Activated CD8-positive, alpha-beta T cell treated with anti-CD3 and anti-CD28 coated beads for 36 hours (primary cell): Measurements from ENCODE around the gene SLC4A3. TPM values are rescaled to one million over a fixed set of nuclear protein-coding genes. Genes with fewer than 3 reads are reported as not detected.

Source experiments
- ATAC-seq: fragments of 200-7000 bp; cut with Tn5 transposase; one replicate; pipeline ENCODE4 v1.10.0; 2021; ENCODE audit warnings: mild to moderate bottlenecking, moderate library complexity
- CTCF ChIA-PET: fragments of 350-600 bp; sonication (Branson Sonifier 250); formaldehyde crosslinking; loops from one replicate; lab custom pipeline; 2021; ENCODE audit warnings: antibody characterized with exemption; lab: Charles Lee
- POLR2A ChIA-PET: fragments of 350-600 bp; sonication (Branson Sonifier 250); formaldehyde crosslinking; loops from one replicate; lab custom pipeline; 2021; ENCODE audit warnings: antibody characterized with exemption; lab: Charles Lee
- DNase-seq: peaks from one replicate; pipeline ENCODE4 v3.0.0-alpha.2; 2020
- H3K27ac Mint-ChIP-seq: one replicate; pipeline ENCODE4 v1.8.0; 2021; ENCODE audit warnings: mild to moderate bottlenecking, mixed read lengths
- H3K27me3 Mint-ChIP-seq: one replicate; pipeline ENCODE4 v1.8.0; 2021; ENCODE audit warnings: mixed read lengths
- H3K36me3 Mint-ChIP-seq: one replicate; pipeline ENCODE4 v1.8.0; 2021; ENCODE audit warnings: low read depth, mixed read lengths
- H3K4me1 Mint-ChIP-seq: one replicate; pipeline ENCODE4 v1.8.0; 2021; ENCODE audit warnings: low read depth, mixed read lengths
- H3K4me3 Mint-ChIP-seq: one replicate; pipeline ENCODE4 v1.8.0; 2021; ENCODE audit warnings: mild to moderate bottlenecking, moderate library complexity, mixed read lengths
- H3K9me3 Mint-ChIP-seq: one replicate; pipeline ENCODE4 v1.8.0; 2021; ENCODE audit warnings: mixed read lengths
- intact Hi-C: fragments of 100-400 bp; cut with micrococcal nuclease; formaldehyde crosslinking; loops from one replicate; pipeline ENCODE4 v1.10.0; 2022
- total RNA-seq, 2 experiments: library from RNA; stranded (reverse); gene quantifications; one replicate each; pipeline ENCODE4 v1.2.3, GENCODE V29; 2021
- TF ChIP-seq, protein P1 (sequence below): fragments of 200-600 bp; IDR thresholded peaks from one replicate; pipeline ENCODE4 v1.8.0; 2022; ENCODE audit warnings: antibody characterized with exemption, mild to moderate bottlenecking

The SLC4A3 gene
- total RNA-seq, 2 experiments from 2014 or later, result not detected

GRCh38 chr2:219664944-219665343 lies 37.5 kb downstream of the SLC4A3 start:
- H3K4me3 Mint-ChIP-seq, result no peak overlapping the region
- CTCF ChIA-PET, result interaction anchor here (1.5 kb wide), 1 partner anchor 25 kb away, joined by 5 read pairs; no protein-coding TSS in a partner anchor
- no peak for DNase-seq
- intact Hi-C loops, result no loop called here
- H3K27me3 Mint-ChIP-seq, result peaks cover 13% of the 10 kb centered on the region
- H3K27ac Mint-ChIP-seq, result no peak overlapping the region
- H3K36me3 Mint-ChIP-seq, result no peaks in the 10 kb centered on the region
- ATAC-seq, result no peak
- H3K4me1 Mint-ChIP-seq, result no peaks in the 10 kb centered on the region
- TF ChIP-seq, protein P1, sequence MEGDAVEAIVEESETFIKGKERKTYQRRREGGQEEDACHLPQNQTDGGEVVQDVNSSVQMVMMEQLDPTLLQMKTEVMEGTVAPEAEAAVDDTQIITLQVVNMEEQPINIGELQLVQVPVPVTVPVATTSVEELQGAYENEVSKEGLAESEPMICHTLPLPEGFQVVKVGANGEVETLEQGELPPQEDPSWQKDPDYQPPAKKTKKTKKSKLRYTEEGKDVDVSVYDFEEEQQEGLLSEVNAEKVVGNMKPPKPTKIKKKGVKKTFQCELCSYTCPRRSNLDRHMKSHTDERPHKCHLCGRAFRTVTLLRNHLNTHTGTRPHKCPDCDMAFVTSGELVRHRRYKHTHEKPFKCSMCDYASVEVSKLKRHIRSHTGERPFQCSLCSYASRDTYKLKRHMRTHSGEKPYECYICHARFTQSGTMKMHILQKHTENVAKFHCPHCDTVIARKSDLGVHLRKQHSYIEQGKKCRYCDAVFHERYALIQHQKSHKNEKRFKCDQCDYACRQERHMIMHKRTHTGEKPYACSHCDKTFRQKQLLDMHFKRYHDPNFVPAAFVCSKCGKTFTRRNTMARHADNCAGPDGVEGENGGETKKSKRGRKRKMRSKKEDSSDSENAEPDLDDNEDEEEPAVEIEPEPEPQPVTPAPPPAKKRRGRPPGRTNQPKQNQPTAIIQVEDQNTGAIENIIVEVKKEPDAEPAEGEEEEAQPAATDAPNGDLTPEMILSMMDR, result no peak
- POLR2A ChIA-PET, result no interaction called here
- H3K9me3 Mint-ChIP-seq, result peaks cover 2% of the 10 kb centered on the region

DNA sequence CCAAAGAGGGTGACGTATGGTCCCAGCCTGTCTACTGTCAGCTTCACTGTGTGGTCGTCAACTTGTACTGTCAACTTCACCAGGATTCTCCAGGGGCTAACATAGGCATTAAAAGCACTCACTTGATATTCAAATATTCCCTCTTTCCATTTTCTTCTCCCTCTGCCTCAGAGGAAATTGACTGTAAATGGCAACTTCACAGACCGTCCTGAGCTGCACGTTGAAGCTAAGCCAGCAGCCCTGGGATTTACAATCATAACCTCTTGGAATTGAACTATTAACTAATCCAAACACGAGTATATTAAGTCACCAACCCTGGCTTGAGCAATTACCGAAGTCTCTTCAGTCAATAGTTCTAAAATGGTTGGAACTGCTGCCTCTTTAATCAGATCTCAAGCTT lies 38.5 kb downstream of the SLC4A3 start:
- no peak overlapping the region for H3K4me3 Mint-ChIP-seq
- H3K9me3 Mint-ChIP-seq, result peaks cover 2% of the 10 kb centered on the region
- CTCF ChIA-PET, result no interaction called here
- no peaks in the 10 kb centered on the region for H3K4me1 Mint-ChIP-seq
- H3K27ac Mint-ChIP-seq, result no peak overlapping the region
- H3K27me3 Mint-ChIP-seq, result peaks cover 11% of the 10 kb centered on the region
- no peak for DNase-seq
- TF ChIP-seq, protein P1, result no peak
- POLR2A ChIA-PET, result no interaction called here
- intact Hi-C loops, result no loop called here
- no peaks in the 10 kb centered on the region for H3K36me3 Mint-ChIP-seq
- no peak for ATAC-seq

- H3K4me1 Mint-ChIP-seq, result no peaks in the 10 kb centered on the region
- no peak overlapping the region for H3K27ac Mint-ChIP-seq
- H3K27me3 Mint-ChIP-seq, result peaks cover 5% of the 10 kb centered on the region
- no peak overlapping the region for H3K4me3 Mint-ChIP-seq
- CTCF ChIA-PET, result no interaction called here
- POLR2A ChIA-PET, result interaction anchor here (0.6 kb wide), 1 partner anchor 9 kb away, joined by 3 read pairs; no protein-coding TSS in a partner anchor
- no peaks in the 10 kb centered on the region for H3K36me3 Mint-ChIP-seq
- no peak for ATAC-seq
- TF ChIP-seq, protein P1, result no peak
- DNase-seq, result no peak
- H3K9me3 Mint-ChIP-seq, result no peaks in the 10 kb centered on the region
- intact Hi-C loops, result no loop called here
These were observed 40.9 kb downstream of the SLC4A3 start for GRCh38 chr2:219668316-219668715.

DNA sequence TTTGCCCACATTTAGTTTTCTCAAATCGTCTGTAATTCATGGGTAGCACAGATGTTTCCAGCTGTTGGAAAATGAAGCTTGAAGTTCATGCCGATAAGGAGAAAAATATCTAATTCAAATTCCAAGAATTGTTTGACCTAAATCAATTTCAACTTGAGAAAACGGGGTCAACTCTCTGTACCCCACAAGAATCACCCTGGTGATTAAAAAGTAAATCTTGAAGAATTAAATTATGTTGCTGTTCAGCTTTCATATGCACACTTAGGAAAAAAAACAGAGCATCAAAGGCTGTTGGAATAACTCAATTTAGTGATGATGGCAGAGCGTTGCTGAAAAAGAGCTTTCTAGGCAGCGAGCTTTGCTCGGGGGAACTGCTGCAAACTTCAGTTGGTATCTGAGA lies 43.0 kb downstream of the SLC4A3 start:
- TF ChIP-seq, protein P1, result no peak
- POLR2A ChIA-PET, result no interaction called here
- CTCF ChIA-PET, result interaction anchor here (1.0 to 1.9 kb wide), 5 partner anchors 10 to 140 kb away, joined by 3 to 6 read pairs (median 3); no protein-coding TSS in a partner anchor
- Mint-ChIP-seq H3K36me3 (no peaks in the 10 kb centered on the region), H3K27me3 (peaks cover 12% of the 10 kb centered on the region), H3K4me1 (no peaks in the 10 kb centered on the region), H3K27ac (no peak overlapping the region), H3K4me3 (no peak overlapping the region), H3K9me3 (no peaks in the 10 kb centered on the region)
- DNase-seq (no peak), ATAC-seq (no peak)
- intact Hi-C loops, result no loop called here

DNA sequence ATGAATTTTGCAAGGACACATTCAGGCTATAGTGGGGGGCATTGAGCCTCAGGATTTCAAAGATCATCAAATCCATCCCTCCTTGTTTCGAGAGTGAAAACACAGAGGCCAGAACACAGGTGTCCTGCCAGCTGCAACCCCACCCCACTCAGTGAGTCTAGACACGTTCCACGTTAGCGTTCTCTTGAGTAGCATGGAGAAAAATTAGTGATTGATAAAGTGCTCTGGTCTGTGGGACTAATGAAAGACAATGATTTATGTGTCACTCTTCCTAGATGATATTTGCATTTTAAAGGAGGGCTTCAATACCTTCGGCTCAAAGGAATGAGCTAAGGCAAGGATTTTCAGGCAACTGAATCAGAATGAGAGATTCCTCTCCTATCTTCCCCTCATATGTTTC lies 43.8 kb downstream of the SLC4A3 start:
- H3K27me3 Mint-ChIP-seq, result peaks cover 12% of the 10 kb centered on the region
- ChIA-PET CTCF (interaction anchor here (1.0 to 1.9 kb wide), 2 partner anchors 29 to 130 kb away, joined by 3 to 6 read pairs; no protein-coding TSS in a partner anchor), POLR2A (no interaction called here)
- TF ChIP-seq, protein P1, result no peak
- DNase-seq, result no peak
- no peaks in the 10 kb centered on the region for H3K36me3 Mint-ChIP-seq
- H3K27ac Mint-ChIP-seq, result no peak overlapping the region
- no peak for ATAC-seq
- H3K9me3 Mint-ChIP-seq, result no peaks in the 10 kb centered on the region
- no peaks in the 10 kb centered on the region for H3K4me1 Mint-ChIP-seq
- intact Hi-C loops, result no loop called here
- no peak overlapping the region for H3K4me3 Mint-ChIP-seq
